ENCODE measurements around the gene ARFGAP2.

- TF ChIP-seq CTCF (IDR thresholded peaks at IDR 0.05) (no peak), EP300 (IDR thresholded peaks at IDR 0.05) (no peak), POLR2A (IDR thresholded peaks at IDR 0.05) (no peak)
These were observed 21.8 kb downstream of the ARFGAP2 start for GRCh38 chr11:47154616-47155570.
